ENCODE data around the gene DISP2.
A peak's percentile ranks its signal among the peaks of the same experiment; 100 is the strongest.

The DISP2 gene

GRCh38 chr15:40342416-40343320, 15.4 kb upstream of the DISP2 start:
- DNase-seq = no peak

GRCh38 chr15:40343512-40343911, 14.5 kb upstream of the DISP2 start:
- no peak for DNase-seq

- no peak for DNase-seq
Measured at GRCh38 chr15:40344217-40344616, 13.8 kb upstream of the DISP2 start.

- peak; percentile 86 for DNase-seq
Measured at GRCh38 chr15:40344631-40345120, 13.3 kb upstream of the DISP2 start.

GRCh38 chr15:40345225-40345866, 12.7 kb upstream of the DISP2 start:
- no peak for DNase-seq

- DNase-seq = no peak
Measured at GRCh38 chr15:40345867-40346578, 12.0 kb upstream of the DISP2 start.

- DNase-seq = no peak
Measured at GRCh38 chr15:40346579-40347558, 11.2 kb upstream of the DISP2 start.

GRCh38 chr15:40347559-40348473, 10.2 kb upstream of the DISP2 start:
- DNase-seq = no peak

GRCh38 chr15:40348474-40348870, 9.5 kb upstream of the DISP2 start:
- DNase-seq = peak; percentile 56

GRCh38 chr15:40349163-40349562, 8.9 kb upstream of the DISP2 start:
- no peak for DNase-seq

- no peak for DNase-seq
Measured at GRCh38 chr15:40352281-40352901, 5.6 kb upstream of the DISP2 start.

- no peak for DNase-seq
Measured at GRCh38 chr15:40353697-40354096, 4.3 kb upstream of the DISP2 start.

- DNase-seq = peak; percentile 68
Measured at GRCh38 chr15:40354408-40355171, 3.4 kb upstream of the DISP2 start.

- no peak for DNase-seq
Measured at GRCh38 chr15:40355976-40356585, 1.9 kb upstream of the DISP2 start.

- no peak for DNase-seq
Measured at GRCh38 chr15:40357246-40357645, 773 bp upstream of the DISP2 start.

GRCh38 chr15:40358471-40359353, 693 bp downstream of the DISP2 start:
- peak; percentile 44 for DNase-seq

GRCh38 chr15:40360015-40360414, 2.0 kb downstream of the DISP2 start:
- DNase-seq = no peak

GRCh38 chr15:40361640-40362039, 3.6 kb downstream of the DISP2 start:
- no peak for DNase-seq
